Activated T-cell treated with anti-CD3 and anti-CD28 coated beads for 1 hour (primary cell): ENCODE data around the gene SYNJ2.
A peak's percentile ranks its signal among the peaks of the same experiment; 100 is the strongest.

Experiments used
- DNase-seq: peaks from one replicate; pipeline ENCODE4 v3.0.0-alpha.2; 2020; ENCODE audit warnings: low read depth

Gene SYNJ2

GRCh38 chr6:158011980-158012566 lies 30.4 kb downstream of the SYNJ2 start:
- no peak for DNase-seq

- DNase-seq, result no peak
These were observed 32.3 kb downstream of the SYNJ2 start for GRCh38 chr6:158013904-158014504.

GRCh38 chr6:158014505-158015187 lies 33.0 kb downstream of the SYNJ2 start:
- DNase-seq, result no peak

- DNase-seq, result no peak
These were observed 33.5 kb downstream of the SYNJ2 start for GRCh38 chr6:158015188-158015506.

GRCh38 chr6:158016571-158017383 lies 35.1 kb downstream of the SYNJ2 start:
- no peak for DNase-seq

- DNase-seq, result no peak
These were observed 36.0 kb downstream of the SYNJ2 start for GRCh38 chr6:158017621-158018040.

- no peak for DNase-seq
These were observed 36.5 kb downstream of the SYNJ2 start for GRCh38 chr6:158018041-158018771.

- DNase-seq, result no peak
These were observed 37.2 kb downstream of the SYNJ2 start for GRCh38 chr6:158018851-158019361.

- no peak for DNase-seq
These were observed 37.8 kb downstream of the SYNJ2 start for GRCh38 chr6:158019416-158019815.

GRCh38 chr6:158020272-158020711 lies 38.6 kb downstream of the SYNJ2 start:
- DNase-seq, result no peak

- no peak for DNase-seq
These were observed 39.1 kb downstream of the SYNJ2 start for GRCh38 chr6:158020811-158021210.

- no peak for DNase-seq
These were observed 39.7 kb downstream of the SYNJ2 start for GRCh38 chr6:158021376-158021775.

GRCh38 chr6:158021814-158022748 lies 40.4 kb downstream of the SYNJ2 start:
- DNase-seq, result no peak

GRCh38 chr6:158022749-158023596 lies 41.3 kb downstream of the SYNJ2 start:
- DNase-seq, result no peak

GRCh38 chr6:158023597-158023939 lies 41.9 kb downstream of the SYNJ2 start:
- no peak for DNase-seq

GRCh38 chr6:158024566-158025297 lies 43.1 kb downstream of the SYNJ2 start:
- DNase-seq, result no peak

- DNase-seq, result peak; percentile 67
These were observed 44.6 kb downstream of the SYNJ2 start for GRCh38 chr6:158026054-158026900.

GRCh38 chr6:158026901-158027589 lies 45.4 kb downstream of the SYNJ2 start:
- DNase-seq, result peak; percentile 9
